ENCODE data around the gene MRRF.

GRCh38 chr9:122234022-122234748 lies 30.5 kb upstream of the MRRF start:
- TF ChIP-seq USF2 (IDR thresholded peaks at IDR 0.05; ENCODE audit: low read depth, low read length) (no peak), MXI1 (IDR thresholded peaks at IDR 0.05; ENCODE audit: borderline replicate concordance, low read depth, low read length) (no peak), MAZ (IDR thresholded peaks at IDR 0.05; ENCODE audit: borderline replicate concordance, low read depth, low read length) (no peak), RCOR1 (IDR thresholded peaks at IDR 0.05; ENCODE audit: insufficient replicate concordance, low read length) (no peak), POLR2A (IDR thresholded peaks at IDR 0.05; ENCODE audit: low read depth, low read length) (no peak), BHLHE40 (IDR thresholded peaks at IDR 0.05; ENCODE audit: low read depth, low read length) (no peak), CEBPB (IDR thresholded peaks at IDR 0.05; ENCODE audit: low read depth, low read length) (no peak), RAD21 (IDR thresholded peaks at IDR 0.05; ENCODE audit: low read length) (no peak), RFX5 (IDR thresholded peaks at IDR 0.05; ENCODE audit: low read depth, low read length) (no peak), MAFK (IDR thresholded peaks at IDR 0.05; ENCODE audit: low read depth, low read length) (no peak), SMC3 (IDR thresholded peaks at IDR 0.05; ENCODE audit: low read depth, low read length) (no peak), NFE2L2 (IDR thresholded peaks at IDR 0.05; ENCODE audit: low read depth, low read length) (no peak)
- TF ChIP-seq, protein P1, sequence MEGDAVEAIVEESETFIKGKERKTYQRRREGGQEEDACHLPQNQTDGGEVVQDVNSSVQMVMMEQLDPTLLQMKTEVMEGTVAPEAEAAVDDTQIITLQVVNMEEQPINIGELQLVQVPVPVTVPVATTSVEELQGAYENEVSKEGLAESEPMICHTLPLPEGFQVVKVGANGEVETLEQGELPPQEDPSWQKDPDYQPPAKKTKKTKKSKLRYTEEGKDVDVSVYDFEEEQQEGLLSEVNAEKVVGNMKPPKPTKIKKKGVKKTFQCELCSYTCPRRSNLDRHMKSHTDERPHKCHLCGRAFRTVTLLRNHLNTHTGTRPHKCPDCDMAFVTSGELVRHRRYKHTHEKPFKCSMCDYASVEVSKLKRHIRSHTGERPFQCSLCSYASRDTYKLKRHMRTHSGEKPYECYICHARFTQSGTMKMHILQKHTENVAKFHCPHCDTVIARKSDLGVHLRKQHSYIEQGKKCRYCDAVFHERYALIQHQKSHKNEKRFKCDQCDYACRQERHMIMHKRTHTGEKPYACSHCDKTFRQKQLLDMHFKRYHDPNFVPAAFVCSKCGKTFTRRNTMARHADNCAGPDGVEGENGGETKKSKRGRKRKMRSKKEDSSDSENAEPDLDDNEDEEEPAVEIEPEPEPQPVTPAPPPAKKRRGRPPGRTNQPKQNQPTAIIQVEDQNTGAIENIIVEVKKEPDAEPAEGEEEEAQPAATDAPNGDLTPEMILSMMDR (conservative IDR thresholded peaks at IDR 0.05; ENCODE audit: low read depth, low read length): no peak

Data from IMR-90 (cell line).